ENCODE data around the gene CHCHD10. TPM values are rescaled to one million over a fixed set of nuclear protein-coding genes. Genes with fewer than 3 reads are reported as not detected.

The CHCHD10 gene
- total RNA-seq, 6 experiments from 2014 or later = 133 to 416 (median 252) TPM

GRCh38 chr22:23764899-23765881, 2.6 kb downstream of the CHCHD10 start:
- DNase-seq (peak in 2 of 3 donors; percentile 82 to 90), ATAC-seq (peak; percentile 21 to 62 (median 52))
- Histone ChIP-seq H3K27me3 (no peaks in the 10 kb centered on the region), H3K36me3 (peaks cover 0 to 11% (median 7%) of the 10 kb centered on the region in 4 donors), H3K4me1 (peaks cover 0 to 35% (median 12%) of the 10 kb centered on the region in 4 donors), H3K27ac (peak overlapping the region; percentile 50 to 95 (median 95)), H3K9me3 (no peaks in the 10 kb centered on the region), H3K4me3 (peak overlapping the region in 2 of 3 donors; percentile 79 to 85)
- 51% methylated on average over 7 of the region's 9 CpGs for WGBS (ENCODE audit: insufficient coverage, low coverage, low lambda C conversion rate, missing lambda C conversion rate)
- intact Hi-C loops (cut with DNase I) = loop anchor here in 1 of 2 donors (5.0 kb wide), 1 partner anchor 82 kb away; no protein-coding TSS in a partner anchor
- TF ChIP-seq, protein P1, sequence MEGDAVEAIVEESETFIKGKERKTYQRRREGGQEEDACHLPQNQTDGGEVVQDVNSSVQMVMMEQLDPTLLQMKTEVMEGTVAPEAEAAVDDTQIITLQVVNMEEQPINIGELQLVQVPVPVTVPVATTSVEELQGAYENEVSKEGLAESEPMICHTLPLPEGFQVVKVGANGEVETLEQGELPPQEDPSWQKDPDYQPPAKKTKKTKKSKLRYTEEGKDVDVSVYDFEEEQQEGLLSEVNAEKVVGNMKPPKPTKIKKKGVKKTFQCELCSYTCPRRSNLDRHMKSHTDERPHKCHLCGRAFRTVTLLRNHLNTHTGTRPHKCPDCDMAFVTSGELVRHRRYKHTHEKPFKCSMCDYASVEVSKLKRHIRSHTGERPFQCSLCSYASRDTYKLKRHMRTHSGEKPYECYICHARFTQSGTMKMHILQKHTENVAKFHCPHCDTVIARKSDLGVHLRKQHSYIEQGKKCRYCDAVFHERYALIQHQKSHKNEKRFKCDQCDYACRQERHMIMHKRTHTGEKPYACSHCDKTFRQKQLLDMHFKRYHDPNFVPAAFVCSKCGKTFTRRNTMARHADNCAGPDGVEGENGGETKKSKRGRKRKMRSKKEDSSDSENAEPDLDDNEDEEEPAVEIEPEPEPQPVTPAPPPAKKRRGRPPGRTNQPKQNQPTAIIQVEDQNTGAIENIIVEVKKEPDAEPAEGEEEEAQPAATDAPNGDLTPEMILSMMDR (IDR thresholded peaks at IDR 0.05) = peak in 2 of 4 donors; percentile 8 to 16
- TF ChIP-seq POLR2A (IDR thresholded peaks at IDR 0.05) = peak; percentile 23

- Histone ChIP-seq H3K36me3 (peaks cover 0 to 11% (median 7%) of the 10 kb centered on the region in 4 donors), H3K9me3 (no peaks in the 10 kb centered on the region), H3K27ac (peak overlapping the region in 1 of 3 donors; percentile 95), H3K4me3 (no peak overlapping the region), H3K4me1 (peaks cover 0 to 33% (median 12%) of the 10 kb centered on the region in 4 donors), H3K27me3 (no peaks in the 10 kb centered on the region)
- TF ChIP-seq POLR2A (IDR thresholded peaks at IDR 0.05) = no peak
- TF ChIP-seq, protein P1 (IDR thresholded peaks at IDR 0.05) = no peak
- DNase-seq (no peak), ATAC-seq (no peak)
- 65% methylated on average over 3 of the region's 7 CpGs for WGBS (ENCODE audit: insufficient coverage, low coverage, low lambda C conversion rate, missing lambda C conversion rate)
- intact Hi-C loops (cut with DNase I) = no loop called here
Observed at GRCh38 chr22:23763954-23764353, 3.8 kb downstream of the CHCHD10 start.

DNA sequence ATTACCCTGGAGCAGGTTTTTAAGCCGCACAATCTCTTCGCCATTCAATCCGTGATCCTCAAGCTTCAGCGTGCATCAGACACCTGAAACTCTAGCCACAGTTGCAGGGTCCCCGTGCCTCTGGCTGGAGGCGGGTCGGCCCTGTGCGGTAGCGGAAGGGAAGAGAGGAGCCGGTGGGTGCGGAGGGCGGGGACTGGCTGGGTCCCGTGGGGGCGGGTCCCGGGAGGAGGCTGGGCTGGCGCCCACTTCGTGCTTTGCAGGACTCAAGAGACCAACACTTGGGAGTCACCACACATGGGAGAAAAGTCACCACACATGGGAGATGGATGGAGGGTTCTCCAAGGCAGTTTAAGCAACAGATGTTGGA, 4.2 kb downstream of the CHCHD10 start:
- no peak for ATAC-seq
- no peak for DNase-seq
- no peaks in the 10 kb centered on the region for H3K27me3 ChIP-seq
- 43% methylated on average over 6 of the region's 17 CpGs for WGBS (ENCODE audit: insufficient coverage, low coverage, low lambda C conversion rate, missing lambda C conversion rate)
- no peaks in the 10 kb centered on the region for H3K9me3 ChIP-seq
- peaks cover 0 to 11% (median 7%) of the 10 kb centered on the region in 4 donors for H3K36me3 ChIP-seq
- intact Hi-C loops (cut with DNase I) = no loop called here
- H3K27ac ChIP-seq = no peak overlapping the region
- H3K4me1 ChIP-seq = peaks cover 0 to 29% (median 10%) of the 10 kb centered on the region in 4 donors
- TF ChIP-seq, protein P1 (IDR thresholded peaks at IDR 0.05) = no peak
- no peak for TF ChIP-seq POLR2A (IDR thresholded peaks at IDR 0.05)
- H3K4me3 ChIP-seq = no peak overlapping the region

GRCh38 chr22:23762842-23763578, 4.8 kb downstream of the CHCHD10 start, which contains the start of gene C22orf15:
TSS of gene C22orf15 (plus strand) at chr22:23762990. CDS start at chr22:23763307, 317 bp downstream.
- H3K27ac ChIP-seq = no peak within 1 kb of the TSS
- H3K36me3 ChIP-seq = peaks cover 0 to 11% (median 7%) of the 10 kb centered on the region in 4 donors
- no peak for TF ChIP-seq POLR2A (IDR thresholded peaks at IDR 0.05)
- TF ChIP-seq, protein P1 (IDR thresholded peaks at IDR 0.05) = no peak
- no peak within 1 kb of the TSS for H3K4me3 ChIP-seq
- WGBS (ENCODE audit: insufficient coverage, low coverage, low lambda C conversion rate, missing lambda C conversion rate) = 76% methylated on average over 12 of the region's 23 CpGs
- intact Hi-C loops (cut with DNase I) = no loop called here
- ATAC-seq (no peak), DNase-seq (no peak)
- no peaks in the 10 kb centered on the region for H3K9me3 ChIP-seq
- no peaks in the 10 kb centered on the region for H3K27me3 ChIP-seq
- peaks cover 0 to 27% (median 8%) of the 10 kb centered on the region in 4 donors for H3K4me1 ChIP-seq

All from right lobe of liver (tissue), 6 donors.